ENCODE data around the gene ANO8. TPM values are rescaled to one million over a fixed set of nuclear protein-coding genes. Genes with fewer than 3 reads are reported as not detected.
"Not testable (repeated sequence)": the region's sequence is repeated elsewhere in the genome, so short reads cannot be mapped to it uniquely, and the experiment has no call there.

ANO8 gene
- total RNA-seq, 2 experiments from 2014 or later, result 4.2 to 4.8 TPM

GRCh38 chr19:17304386-17305215 lies 30.1 kb downstream of the ANO8 start:
- Mint-ChIP-seq H3K4me3 (peak overlapping the region; percentile 86), H3K36me3 (ENCODE audit: low read depth) (peaks cover 1% of the 10 kb centered on the region), H3K27ac (peak overlapping the region; percentile 85), H3K9me3 (ENCODE audit: low read depth) (no peaks in the 10 kb centered on the region), H3K4me1 (peaks cover 39% of the 10 kb centered on the region), H3K27me3 (no peaks in the 10 kb centered on the region)
- CTCF ChIA-PET, result interaction anchor here (0.6 to 5.1 kb wide), 10 partner anchors 11 to 1895 kb away, joined by 3 to 24 read pairs (median 4); partner anchors contain the start of genes BABAM1 and MVB12A
- intact Hi-C loops (cut with DNase I, micrococcal nuclease), result loop anchor here (1.0 to 5.0 kb wide), 6 partner anchors 37 to 762 kb away; partner anchors contain the start of genes BABAM1 (in 2 of the 2), CHERP (in 1 of the 2), HAUS8 (in 1 of the 2) and MYO9B (in 1 of the 2)
- POLR2A ChIA-PET, result interaction anchor here (0.6 to 0.9 kb wide), 3 partner anchors 12 to 65 kb away, joined by 3 to 12 read pairs (median 3); no protein-coding TSS in a partner anchor
- ATAC-seq, result no peak
- DNase-seq, result no peak

- ATAC-seq (no peak), DNase-seq (no peak)
- H3K4me3 Mint-ChIP-seq, result peak overlapping the region; percentile 63
- H3K4me1 Mint-ChIP-seq, result peaks cover 35% of the 10 kb centered on the region
- CTCF ChIA-PET, result interaction anchor here (0.6 to 5.1 kb wide), 7 partner anchors 11 to 1894 kb away, joined by 3 to 24 read pairs (median 4); no protein-coding TSS in a partner anchor
- H3K9me3 Mint-ChIP-seq (ENCODE audit: low read depth), result no peaks in the 10 kb centered on the region
- intact Hi-C loops (cut with DNase I, micrococcal nuclease), result loop anchor here (1.0 to 2.0 kb wide), 2 partner anchors 12 to 643 kb away; partner anchors contain the start of genes SMIM7 (in 1 of the 2) and TMEM38A (in 1 of the 2)
- peak overlapping the region; percentile 47 for H3K27ac Mint-ChIP-seq
- POLR2A ChIA-PET, result interaction anchor here (0.6 kb wide), 1 partner anchor 83 kb away, joined by 3 read pairs; no protein-coding TSS in a partner anchor
- H3K27me3 Mint-ChIP-seq, result no peaks in the 10 kb centered on the region
- H3K36me3 Mint-ChIP-seq (ENCODE audit: low read depth), result peaks cover 1% of the 10 kb centered on the region
These were observed 30.8 kb downstream of the ANO8 start for GRCh38 chr19:17303940-17304267.

GRCh38 chr19:17303167-17303939 lies 31.3 kb downstream of the ANO8 start, which contains the start of gene ABHD8:
TSS of gene ABHD8 (minus strand) at chr19:17303425. CDS start at chr19:17301616, 1,809 bp downstream.
- H3K4me3 Mint-ChIP-seq, result peak within 1 kb of the TSS; percentile 63
- H3K27me3 Mint-ChIP-seq, result no peaks in the 10 kb centered on the region
- ChIA-PET POLR2A (interaction anchor here (0.6 kb wide), 1 partner anchor 83 kb away, joined by 3 read pairs; no protein-coding TSS in a partner anchor), CTCF (interaction anchor here (0.6 to 5.1 kb wide), 8 partner anchors 10 to 1893 kb away, joined by 3 to 24 read pairs (median 4); no protein-coding TSS in a partner anchor)
- peak within 1 kb of the TSS; percentile 47 for H3K27ac Mint-ChIP-seq
- ATAC-seq (peak; percentile 79), DNase-seq (peak; percentile 97)
- H3K9me3 Mint-ChIP-seq (ENCODE audit: low read depth), result no peaks in the 10 kb centered on the region
- peaks cover 35% of the 10 kb centered on the region for H3K4me1 Mint-ChIP-seq
- intact Hi-C loops (cut with DNase I, micrococcal nuclease), result loop anchor here (1.0 kb wide), 1 partner anchor 11 kb away; no protein-coding TSS in a partner anchor
- peaks cover 3% of the 10 kb centered on the region for H3K36me3 Mint-ChIP-seq (ENCODE audit: low read depth)

- Mint-ChIP-seq H3K4me3 (peak overlapping the region; percentile 63), H3K9me3 (ENCODE audit: low read depth) (no peaks in the 10 kb centered on the region), H3K4me1 (peaks cover 30% of the 10 kb centered on the region), H3K27me3 (no peaks in the 10 kb centered on the region), H3K27ac (peak overlapping the region; percentile 31), H3K36me3 (ENCODE audit: low read depth) (peaks cover 6% of the 10 kb centered on the region)
- DNase-seq, result no peak
- ChIA-PET CTCF (interaction anchor here (0.6 to 5.1 kb wide), 3 partner anchors 9 to 84 kb away, joined by 3 to 24 read pairs (median 4); no protein-coding TSS in a partner anchor), POLR2A (no interaction called here)
- intact Hi-C loops (cut with DNase I, micrococcal nuclease), result loop anchor here (1.0 kb wide), 1 partner anchor 10 kb away; no protein-coding TSS in a partner anchor
- ATAC-seq, result no peak
These were observed 32.1 kb downstream of the ANO8 start for GRCh38 chr19:17302391-17303166.

GRCh38 chr19:17300992-17301619 lies 33.5 kb downstream of the ANO8 start:
- Mint-ChIP-seq H3K4me3 (no peak overlapping the region), H3K27ac (no peak overlapping the region), H3K27me3 (no peaks in the 10 kb centered on the region), H3K9me3 (ENCODE audit: low read depth) (no peaks in the 10 kb centered on the region), H3K4me1 (peaks cover 25% of the 10 kb centered on the region), H3K36me3 (ENCODE audit: low read depth) (peaks cover 10% of the 10 kb centered on the region)
- no peak for ATAC-seq
- DNase-seq, result no peak
- ChIA-PET POLR2A (no interaction called here), CTCF (interaction anchor here (0.6 kb wide), 1 partner anchor 90 kb away, joined by 3 read pairs; no protein-coding TSS in a partner anchor)
- intact Hi-C loops (cut with DNase I, micrococcal nuclease), result no loop called here

GRCh38 chr19:17296976-17297375 lies 37.7 kb downstream of the ANO8 start:
- intact Hi-C loops (cut with DNase I, micrococcal nuclease), result no loop called here
- H3K9me3 Mint-ChIP-seq (ENCODE audit: low read depth), result no peaks in the 10 kb centered on the region
- H3K27ac Mint-ChIP-seq, result peak overlapping the region; percentile 25
- peaks cover 7% of the 10 kb centered on the region for H3K4me1 Mint-ChIP-seq
- ATAC-seq (no peak), DNase-seq (no peak)
- ChIA-PET POLR2A (no interaction called here), CTCF (no interaction called here)
- H3K4me3 Mint-ChIP-seq, result no peak overlapping the region
- H3K27me3 Mint-ChIP-seq, result no peaks in the 10 kb centered on the region
- peaks cover 12% of the 10 kb centered on the region for H3K36me3 Mint-ChIP-seq (ENCODE audit: low read depth)

GRCh38 chr19:17296273-17296672 lies 38.4 kb downstream of the ANO8 start:
- no peak overlapping the region for H3K4me3 Mint-ChIP-seq
- ATAC-seq (no peak), DNase-seq (peak; percentile 41)
- no peaks in the 10 kb centered on the region for H3K27me3 Mint-ChIP-seq
- POLR2A ChIA-PET, result interaction anchor here (0.5 to 0.6 kb wide), 2 partner anchors 23 to 86 kb away, joined by 3 to 4 read pairs; no protein-coding TSS in a partner anchor
- no peaks in the 10 kb centered on the region for H3K9me3 Mint-ChIP-seq (ENCODE audit: low read depth)
- CTCF ChIA-PET, result no interaction called here
- H3K4me1 Mint-ChIP-seq, result peaks cover 5% of the 10 kb centered on the region
- no peak overlapping the region for H3K27ac Mint-ChIP-seq
- peaks cover 10% of the 10 kb centered on the region for H3K36me3 Mint-ChIP-seq (ENCODE audit: low read depth)
- intact Hi-C loops (cut with DNase I, micrococcal nuclease), result no loop called here

- H3K27ac Mint-ChIP-seq; DNase-seq; CTCF ChIA-PET; ATAC-seq; H3K4me3 Mint-ChIP-seq; intact Hi-C loops (cut with DNase I, micrococcal nuclease); H3K4me1 Mint-ChIP-seq; H3K27me3 Mint-ChIP-seq; H3K9me3 Mint-ChIP-seq (ENCODE audit: low read depth): not testable (repeated sequence)
- peaks cover 10% of the 10 kb centered on the region for H3K36me3 Mint-ChIP-seq (ENCODE audit: low read depth)
- POLR2A ChIA-PET, result interaction anchor here (0.5 to 0.6 kb wide), 2 partner anchors 23 to 87 kb away, joined by 3 to 4 read pairs; no protein-coding TSS in a partner anchor
These were observed 39.1 kb downstream of the ANO8 start for GRCh38 chr19:17295551-17295950.

- Mint-ChIP-seq H3K27ac (no peak overlapping the region), H3K9me3 (ENCODE audit: low read depth) (no peaks in the 10 kb centered on the region), H3K4me1 (peaks cover 5% of the 10 kb centered on the region), H3K36me3 (ENCODE audit: low read depth) (peaks cover 10% of the 10 kb centered on the region), H3K4me3 (no peak overlapping the region), H3K27me3 (no peaks in the 10 kb centered on the region)
- intact Hi-C loops (cut with DNase I, micrococcal nuclease), result loop anchor here in 1 of 2 experiments (5.0 kb wide), 1 partner anchor 173 kb away; no protein-coding TSS in a partner anchor
- POLR2A ChIA-PET, result no interaction called here
- CTCF ChIA-PET, result interaction anchor here (0.7 to 3.4 kb wide), 2 partner anchors 10 to 177 kb away, joined by 4 to 24 read pairs; partner anchors contain the start of genes ABHD8 and MRPL34
- DNase-seq, result peak; percentile 85
- ATAC-seq, result no peak
These were observed 40.4 kb downstream of the ANO8 start for GRCh38 chr19:17294051-17294891.
